GM12891 (cell line): Measurements from ENCODE around the gene PPP4R1.

ENCODE experiments used
- DNase-seq: peaks from one replicate; pipeline ENCODE4 v3.0.0; 2011; ENCODE audit warnings: low spot score; ENCODE audit not compliant: insufficient read length
- FAIRE-seq: peaks from 2 replicates; lab custom pipeline; 2011; peaks lifted over from hg19 to GRCh38; lab: Jason Lieb, UNC
- PAX5 ChIP-seq: IDR thresholded peaks from 2 replicates; pipeline ENCODE4 v1.6.1; 2011; ENCODE audit warnings: low read length, moderate library complexity, mild to moderate bottlenecking; ENCODE audit not compliant: insufficient read depth, severe bottlenecking
- POLR2A ChIP-seq: IDR thresholded peaks from 2 replicates; pipeline ENCODE4 v1.6.1; 2011; ENCODE audit warnings: low read depth, low read length, control low read depth
- POLR2AphosphoS5 ChIP-seq: IDR thresholded peaks from 2 replicates; pipeline ENCODE4 v1.6.1; 2011; ENCODE audit warnings: low read depth, low read length, control low read depth
- POU2F2 ChIP-seq: IDR thresholded peaks from 2 replicates; pipeline ENCODE4 v1.6.1; 2011; ENCODE audit warnings: low read depth, mild to moderate bottlenecking, control low read depth, low read length, moderate library complexity
- SPI1 ChIP-seq: IDR thresholded peaks from 2 replicates; pipeline ENCODE4 v1.6.1; 2011; ENCODE audit warnings: low read depth, low read length, control low read depth
- TAF1 ChIP-seq: IDR thresholded peaks from 2 replicates; pipeline ENCODE4 v1.6.1; 2011; ENCODE audit warnings: low read depth, low read length, control low read depth

Gene PPP4R1

DNA sequence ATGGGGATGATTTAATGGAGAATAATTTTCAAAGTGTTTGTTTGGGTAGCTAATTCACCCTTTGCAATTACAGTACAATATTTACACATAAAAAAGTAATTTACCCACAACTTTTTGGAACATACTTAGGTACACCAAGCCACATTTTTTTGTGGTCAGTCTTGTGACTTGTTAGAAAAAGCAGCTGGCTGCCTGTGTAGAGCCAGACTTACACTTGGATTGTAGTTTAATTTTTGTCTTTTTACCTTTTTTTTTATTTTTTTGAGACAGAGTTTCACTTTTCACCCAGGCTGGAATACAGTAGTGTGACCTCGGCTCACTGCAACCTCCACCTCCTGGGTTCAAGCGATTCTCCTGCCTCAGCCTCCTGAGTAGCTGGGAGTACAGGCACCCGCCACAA is 93.7 kb downstream of the PPP4R1 start:
- no peak for FAIRE-seq
- DNase-seq: no peak
- TF ChIP-seq TAF1 (no peak), POU2F2 (no peak), POLR2A (no peak), PAX5 (no peak), SPI1 (no peak), POLR2AphosphoS5 (no peak)

DNA sequence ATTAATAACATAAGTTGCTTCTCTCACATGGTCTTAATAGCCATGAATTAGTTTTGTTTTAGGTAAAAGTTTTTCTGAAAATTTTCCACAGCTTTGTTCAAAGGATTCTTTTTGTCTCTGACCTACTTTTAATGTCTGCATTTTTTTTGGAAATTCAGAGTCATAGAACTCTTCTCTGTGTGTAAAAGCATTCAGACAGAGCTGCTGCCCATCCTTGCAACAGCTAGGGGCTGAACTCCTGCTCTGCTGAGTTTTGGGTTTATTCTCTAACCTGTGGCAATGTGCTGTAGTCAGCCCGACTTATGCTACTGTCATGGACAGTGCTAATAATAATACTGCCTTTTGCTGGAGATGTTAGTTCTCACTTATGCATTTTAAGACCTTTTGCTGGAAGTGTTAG is 95.0 kb downstream of the PPP4R1 start:
- FAIRE-seq (no peak), DNase-seq (no peak)
- no peak for TF ChIP-seq POLR2A
- TF ChIP-seq TAF1: no peak
- TF ChIP-seq SPI1: no peak
- no peak for TF ChIP-seq POLR2AphosphoS5
- TF ChIP-seq PAX5: no peak
- no peak for TF ChIP-seq POU2F2

DNA sequence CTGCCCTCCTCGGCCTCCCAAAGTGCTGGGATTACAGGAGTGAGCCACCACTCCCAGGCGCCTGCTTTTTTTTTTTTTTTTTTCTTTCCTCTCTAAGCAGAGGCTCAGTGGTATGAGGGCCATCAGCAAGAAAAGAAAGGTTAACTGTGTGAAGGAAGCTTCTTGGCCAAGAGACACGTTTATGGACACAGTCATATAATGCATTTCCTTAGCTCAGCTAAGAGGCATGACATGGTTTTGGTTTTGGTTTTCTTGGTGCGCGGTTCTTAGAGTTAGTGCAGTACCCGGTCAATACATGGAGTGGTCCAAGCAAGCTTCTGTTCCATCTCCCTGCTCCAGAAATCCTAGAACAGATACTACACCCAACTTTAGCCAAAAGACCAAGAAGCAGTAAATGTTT is 96.5 kb downstream of the PPP4R1 start:
- DNase-seq (no peak), FAIRE-seq (no peak)
- TF ChIP-seq POU2F2: no peak
- no peak for TF ChIP-seq POLR2A
- no peak for TF ChIP-seq PAX5
- TF ChIP-seq TAF1: no peak
- no peak for TF ChIP-seq POLR2AphosphoS5
- TF ChIP-seq SPI1: no peak

DNA sequence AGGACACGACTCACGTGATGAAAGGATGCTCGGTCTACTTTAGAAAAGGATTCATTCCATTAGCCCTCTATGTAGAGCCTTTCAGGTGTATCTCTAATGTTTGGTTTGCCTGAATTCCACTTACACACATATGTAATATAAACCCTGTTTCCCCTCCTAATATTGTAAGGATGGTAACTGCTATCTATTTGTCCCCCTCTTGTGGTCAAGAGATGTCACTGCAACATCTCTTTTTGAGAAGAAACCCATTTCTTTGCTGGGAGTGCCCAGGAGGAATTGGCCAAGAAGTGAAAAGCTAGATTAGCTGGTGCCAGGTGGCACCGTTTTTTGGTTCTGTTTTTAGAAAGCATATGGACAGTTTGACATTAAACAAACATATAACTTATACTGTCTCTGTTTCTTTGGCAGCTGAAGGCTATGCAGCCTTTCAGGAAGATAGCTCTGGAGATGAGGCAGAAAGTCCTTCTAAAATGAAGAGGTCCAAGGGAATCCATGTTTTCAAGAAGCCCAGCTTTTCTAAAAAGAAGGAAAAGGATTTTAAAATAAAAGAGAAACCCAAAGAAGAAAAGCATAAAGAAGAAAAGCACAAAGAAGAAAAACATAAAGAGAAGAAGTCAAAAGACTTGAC is 97.8 kb downstream of the PPP4R1 start:
- TF ChIP-seq POU2F2: no peak
- TF ChIP-seq SPI1: no peak
- no peak for TF ChIP-seq POLR2A
- TF ChIP-seq POLR2AphosphoS5: no peak
- TF ChIP-seq PAX5: no peak
- no peak for TF ChIP-seq TAF1
- DNase-seq (no peak), FAIRE-seq (peak; percentile 87)

DNA sequence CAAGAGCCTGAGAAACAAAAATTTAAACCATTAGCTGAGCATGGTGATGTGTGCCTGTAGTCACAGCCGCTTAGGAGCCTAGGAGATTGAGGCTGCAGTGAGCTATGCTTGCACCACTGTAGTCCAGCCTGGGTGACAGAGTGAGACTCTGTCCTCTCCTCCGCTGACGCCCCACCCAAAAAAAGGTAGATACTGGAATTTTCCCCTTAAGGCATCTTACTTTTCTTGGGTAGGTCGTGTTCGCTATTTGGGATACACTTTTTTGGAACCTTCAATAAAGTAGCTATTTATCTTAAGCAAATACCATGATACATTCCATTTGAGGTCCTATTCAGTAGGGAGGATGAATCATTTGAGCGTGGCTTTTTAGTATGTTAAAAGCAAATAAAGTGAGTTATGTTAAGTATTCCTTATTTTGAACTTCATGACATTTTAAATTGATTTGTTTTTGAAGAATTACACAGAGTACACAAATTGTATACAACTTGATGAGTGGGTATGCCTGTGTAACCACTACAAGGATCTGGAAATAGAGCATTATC is 100.3 kb downstream of the PPP4R1 start:
- no peak for DNase-seq
- TF ChIP-seq SPI1: no peak
- TF ChIP-seq POU2F2: no peak
- no peak for TF ChIP-seq POLR2A
- no peak for TF ChIP-seq TAF1
- TF ChIP-seq POLR2AphosphoS5: no peak
- TF ChIP-seq PAX5: no peak
- no peak for FAIRE-seq

DNA sequence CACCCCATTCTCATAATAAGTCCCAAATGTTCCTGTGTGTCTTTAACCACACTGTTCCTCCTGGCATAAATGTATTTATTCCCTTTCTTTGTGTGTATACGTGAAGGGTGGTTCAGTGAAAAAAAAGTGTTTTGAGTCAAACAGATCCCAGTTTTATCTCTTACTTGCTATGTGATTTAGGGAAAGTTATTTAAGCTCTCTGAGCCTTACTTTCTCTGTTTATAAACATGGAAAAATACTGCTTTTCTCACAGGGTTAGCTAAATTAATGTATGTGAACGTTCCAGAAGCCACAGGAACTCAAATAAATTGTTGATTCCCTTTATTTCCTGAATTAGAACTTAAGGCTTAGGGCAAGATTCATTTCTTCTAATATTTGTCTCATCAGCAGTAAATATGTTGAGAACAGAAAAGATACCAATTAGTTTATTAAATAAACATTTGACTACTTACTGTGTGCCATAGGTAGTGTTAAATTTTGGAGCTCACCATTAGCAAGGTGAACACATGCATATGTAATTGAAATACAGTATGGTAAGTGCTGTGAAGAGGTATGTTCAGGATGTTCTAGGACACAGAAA is 105.8 kb downstream of the PPP4R1 start:
- DNase-seq: no peak
- no peak for TF ChIP-seq TAF1
- TF ChIP-seq PAX5: no peak
- no peak for TF ChIP-seq POLR2AphosphoS5
- TF ChIP-seq POU2F2: no peak
- no peak for TF ChIP-seq SPI1
- TF ChIP-seq POLR2A: no peak
- no peak for FAIRE-seq

DNA sequence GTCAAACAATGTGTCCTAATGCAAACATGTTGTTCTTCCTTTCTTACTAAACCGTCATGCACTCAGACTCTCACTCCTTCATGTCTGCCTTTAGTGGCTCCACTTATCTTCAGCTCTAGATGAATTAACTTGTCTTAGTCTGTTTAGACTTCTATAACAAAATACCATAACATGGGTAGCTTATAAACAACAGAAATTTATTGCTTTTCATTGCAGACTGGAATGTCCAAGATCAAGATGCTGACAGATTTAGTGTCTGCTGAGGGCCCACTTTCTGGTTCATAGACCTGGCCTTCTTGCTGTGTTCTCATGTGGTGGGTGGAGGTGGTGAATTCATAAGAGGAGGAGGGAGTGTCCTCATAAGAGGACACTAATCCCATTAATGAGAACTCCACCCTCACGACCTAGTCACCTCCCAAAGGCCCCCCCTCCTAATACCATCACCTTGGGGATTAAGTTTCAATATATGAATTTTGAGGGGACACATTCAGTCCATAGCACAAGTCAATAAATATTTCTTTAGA is 106.7 kb downstream of the PPP4R1 start:
- FAIRE-seq (no peak), DNase-seq (no peak)
- TF ChIP-seq SPI1: no peak
- no peak for TF ChIP-seq POU2F2
- TF ChIP-seq POLR2A: no peak
- no peak for TF ChIP-seq TAF1
- no peak for TF ChIP-seq PAX5
- no peak for TF ChIP-seq POLR2AphosphoS5

DNA sequence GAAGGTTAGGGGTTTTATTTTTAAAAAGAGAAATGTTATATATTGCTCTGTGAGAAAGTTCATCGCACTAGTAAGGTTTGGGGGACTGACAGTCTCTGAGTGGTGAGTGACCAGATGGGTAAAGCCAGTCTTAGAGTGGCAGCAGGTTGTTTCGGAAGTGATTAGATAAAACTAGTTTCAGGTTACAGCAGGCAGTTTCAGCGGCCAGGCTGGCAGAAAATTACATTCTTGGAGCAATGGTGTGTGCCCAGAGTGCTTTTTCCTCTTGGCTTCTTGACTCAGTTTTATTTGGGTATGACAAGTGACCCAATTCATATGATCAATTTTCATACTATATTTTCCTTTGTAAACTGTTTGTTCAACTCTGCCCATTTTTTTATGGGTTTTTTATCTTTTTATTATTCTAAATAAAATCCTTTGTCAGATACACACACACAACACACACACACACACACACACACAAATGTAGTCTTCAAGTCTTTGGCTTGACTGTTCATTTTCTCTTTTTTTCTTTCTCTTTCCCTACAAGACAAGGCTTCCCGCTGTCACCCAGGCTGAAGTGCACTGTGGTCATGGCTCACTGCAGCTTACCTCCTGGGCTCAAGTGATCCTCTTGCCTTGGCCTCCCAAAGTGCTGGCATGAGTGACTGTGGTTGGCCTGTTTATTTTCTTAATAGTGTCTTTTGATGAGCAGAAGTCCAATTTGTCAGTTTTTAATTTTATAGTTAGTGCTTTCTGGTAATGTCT is 108.1 kb downstream of the PPP4R1 start:
- TF ChIP-seq POLR2AphosphoS5 (no peak), PAX5 (no peak), SPI1 (no peak), POU2F2 (no peak), POLR2A (no peak), TAF1 (no peak)
- no peak for DNase-seq
- peak; percentile 5 for FAIRE-seq
